Fibroblast of villous mesenchyme (primary cell): ENCODE results near the gene RMC1. TPM values are rescaled to one million over a fixed set of nuclear protein-coding genes. Genes with fewer than 3 reads are reported as not detected.

Experiments
- DNase-seq: peaks from one replicate; pipeline ENCODE4 v3.0.0-alpha.2; 2010; ENCODE audit warnings: low read depth
- H3K4me3 ChIP-seq: 2 replicates; pipeline ENCODE4 v1.5.1; 2011; ENCODE audit warnings: low read depth, mild to moderate bottlenecking, low read length
- total RNA-seq: library from RNA; depleted of rRNA; stranded (reverse); fragments of >200 nt; gene quantifications from 2 replicates; pipeline ENCODE4 v1.2.3, GENCODE V29; 2012
- TF ChIP-seq, protein P1 (sequence below): IDR thresholded peaks from 2 replicates; pipeline ENCODE4 v1.5.1; 2012; ENCODE audit warnings: low read depth, mild to moderate bottlenecking, low read length; ENCODE audit not compliant: insufficient read depth

The RMC1 gene
- total RNA-seq, 1 donor = 32.0 TPM

DNA sequence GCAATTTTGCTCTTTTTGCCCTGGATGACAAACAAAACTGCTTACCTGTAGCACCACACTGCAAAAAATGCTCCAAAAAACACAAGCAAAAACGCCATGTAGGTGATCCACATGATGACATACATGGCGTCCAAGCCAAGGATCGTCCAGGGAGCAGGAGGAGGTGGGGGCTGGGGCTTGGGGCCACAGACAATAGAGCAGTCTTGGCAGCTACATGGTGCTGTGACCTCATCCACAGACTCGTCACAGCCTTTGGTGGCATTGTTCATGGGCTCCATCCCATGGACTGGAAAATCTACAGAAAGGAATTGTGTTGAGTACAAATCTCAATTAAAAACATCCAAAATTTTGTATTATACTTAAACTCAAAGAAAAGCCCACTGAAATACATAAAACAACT is 56.9 kb downstream of the RMC1 start:
- TF ChIP-seq, protein P1, sequence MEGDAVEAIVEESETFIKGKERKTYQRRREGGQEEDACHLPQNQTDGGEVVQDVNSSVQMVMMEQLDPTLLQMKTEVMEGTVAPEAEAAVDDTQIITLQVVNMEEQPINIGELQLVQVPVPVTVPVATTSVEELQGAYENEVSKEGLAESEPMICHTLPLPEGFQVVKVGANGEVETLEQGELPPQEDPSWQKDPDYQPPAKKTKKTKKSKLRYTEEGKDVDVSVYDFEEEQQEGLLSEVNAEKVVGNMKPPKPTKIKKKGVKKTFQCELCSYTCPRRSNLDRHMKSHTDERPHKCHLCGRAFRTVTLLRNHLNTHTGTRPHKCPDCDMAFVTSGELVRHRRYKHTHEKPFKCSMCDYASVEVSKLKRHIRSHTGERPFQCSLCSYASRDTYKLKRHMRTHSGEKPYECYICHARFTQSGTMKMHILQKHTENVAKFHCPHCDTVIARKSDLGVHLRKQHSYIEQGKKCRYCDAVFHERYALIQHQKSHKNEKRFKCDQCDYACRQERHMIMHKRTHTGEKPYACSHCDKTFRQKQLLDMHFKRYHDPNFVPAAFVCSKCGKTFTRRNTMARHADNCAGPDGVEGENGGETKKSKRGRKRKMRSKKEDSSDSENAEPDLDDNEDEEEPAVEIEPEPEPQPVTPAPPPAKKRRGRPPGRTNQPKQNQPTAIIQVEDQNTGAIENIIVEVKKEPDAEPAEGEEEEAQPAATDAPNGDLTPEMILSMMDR = no peak
- DNase-seq = no peak
- no peak overlapping the region for H3K4me3 ChIP-seq

- TF ChIP-seq, protein P1 = no peak
- DNase-seq = peak; percentile 58
- no peak overlapping the region for H3K4me3 ChIP-seq
Measured at GRCh38 chr18:23563377-23564043, 60.2 kb downstream of the RMC1 start.

GRCh38 chr18:23565916-23566547 is 62.7 kb downstream of the RMC1 start:
- H3K4me3 ChIP-seq = no peak overlapping the region
- TF ChIP-seq, protein P1 = no peak
- DNase-seq = no peak

- no peak overlapping the region for H3K4me3 ChIP-seq
- TF ChIP-seq, protein P1 = no peak
- no peak for DNase-seq
Measured at GRCh38 chr18:23567671-23568070, 64.4 kb downstream of the RMC1 start.

DNA sequence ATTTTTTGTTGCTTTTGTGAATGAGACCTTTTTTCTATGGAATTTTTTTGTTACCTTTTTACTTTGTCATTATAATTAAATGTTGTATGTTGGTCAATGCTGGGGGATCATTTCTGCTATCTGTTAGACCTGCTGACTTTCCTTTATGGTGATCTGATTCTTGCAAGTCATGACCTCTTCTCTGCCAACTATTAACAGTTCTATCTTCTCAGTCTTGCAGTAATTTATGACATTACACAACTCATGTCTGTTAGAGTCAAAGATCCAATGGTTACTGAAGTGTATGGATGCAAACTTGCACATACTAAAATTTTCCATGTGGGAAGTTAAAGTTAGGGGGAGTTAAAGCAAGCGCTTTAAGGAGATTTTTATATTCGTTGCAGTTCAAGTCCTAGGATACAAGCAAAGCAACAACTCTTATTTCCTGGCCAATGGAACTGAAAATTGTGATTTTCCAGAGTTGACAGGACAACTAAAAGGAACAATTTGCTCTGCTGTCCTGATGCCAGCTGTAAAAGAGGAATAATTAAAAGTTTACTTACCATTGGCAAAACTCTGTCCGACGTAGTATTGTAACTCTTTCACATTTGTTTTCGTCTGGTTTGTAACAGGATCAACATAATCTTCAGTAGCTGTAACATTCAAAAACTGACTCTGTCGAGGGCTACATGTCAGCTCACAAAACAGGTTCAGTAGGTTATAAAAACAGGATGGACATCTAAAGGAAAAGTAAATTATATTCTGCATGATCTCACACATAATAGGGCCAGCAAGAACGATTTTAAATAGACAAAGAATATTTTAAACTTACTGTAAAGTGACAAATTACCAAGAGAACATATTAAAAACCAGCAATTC is 65.2 kb downstream of the RMC1 start:
- H3K4me3 ChIP-seq = no peak overlapping the region
- peak; percentile 31 for DNase-seq
- TF ChIP-seq, protein P1 = no peak

GRCh38 chr18:23569299-23570063 is 66.2 kb downstream of the RMC1 start:
- no peak for DNase-seq
- TF ChIP-seq, protein P1 = no peak

More at GRCh38 chr18:23569299-23570063, 66.2 kb downstream of the RMC1 start:
- no peak overlapping the region for H3K4me3 ChIP-seq
